Peyer's patch (tissue), 4 donors: ENCODE measurements around the gene NR2F2. TPM values are rescaled to one million over a fixed set of nuclear protein-coding genes. Genes with fewer than 3 reads are reported as not detected.
A peak's percentile ranks its signal among the peaks of the same experiment; 100 is the strongest.

Source experiments
- DNase-seq, 3 donors: peaks; one replicate each; pipeline ENCODE4 v3.0.0-alpha.2; 2017 to 2019
- H3K27ac ChIP-seq, 4 donors: fragments of 200-600 bp; sonication (generic); one replicate each; pipeline ENCODE4 v1.5.1; 2016 to 2019
- H3K27me3 ChIP-seq, 2 donors: fragments of 200-600 bp; sonication (generic); one replicate each; pipeline ENCODE4 v1.5.1; 2019
- H3K36me3 ChIP-seq, 3 donors: fragments of 200-600 bp; sonication (generic); one replicate each; pipeline ENCODE4 v1.5.1; 2016 to 2019
- H3K4me1 ChIP-seq, 4 donors: fragments of 200-600 bp; sonication (generic); one replicate each; pipeline ENCODE4 v1.5.1; 2016 to 2019
- H3K4me3 ChIP-seq, 4 donors: fragments of 200-600 bp; sonication (generic); 1 replicate in 3 of 4; 2 replicates in 1 of 4; pipeline ENCODE4 v1.5.1; 2016 to 2019; ENCODE audit warnings: mild to moderate bottlenecking in 1 of 4
- H3K9me3 ChIP-seq, 4 donors: fragments of 200-600 bp; sonication (generic); one replicate each; pipeline ENCODE4 v1.5.1; 2016 to 2019; ENCODE audit warnings: mild to moderate bottlenecking in 1 of 4
- POLR2A ChIP-seq, 2 donors: fragments of 450-650 bp; IDR thresholded peaks; one replicate each; pipeline ENCODE4 v1.5.1; 2017; ENCODE audit warnings: antibody characterized with exemption in 2 of 2, mild to moderate bottlenecking in 2 of 2, moderate library complexity in 2 of 2
- total RNA-seq, 4 donors: library from RNA; depleted of rRNA; stranded (reverse); fragments of >200 nt; gene quantifications; one replicate each; pipeline ENCODE4 v1.1.0, GENCODE V29; 2016
- TF ChIP-seq, protein P1 (sequence below), 6 experiments: fragments of 450-650 bp in 4 of 6; fragments of 200-600 bp in 2 of 6; sonication (generic) in 1 of 6; IDR thresholded peaks; one replicate each; pipeline ENCODE4 v1.5.1; 2017 to 2019; ENCODE audit warnings: antibody characterized with exemption in 6 of 6, mild to moderate bottlenecking in 3 of 6, moderate library complexity in 1 of 6

NR2F2 gene
- total RNA-seq, 4 donors from 2014 or later: 7.9 to 20.9 (median 15.3) TPM

DNA sequence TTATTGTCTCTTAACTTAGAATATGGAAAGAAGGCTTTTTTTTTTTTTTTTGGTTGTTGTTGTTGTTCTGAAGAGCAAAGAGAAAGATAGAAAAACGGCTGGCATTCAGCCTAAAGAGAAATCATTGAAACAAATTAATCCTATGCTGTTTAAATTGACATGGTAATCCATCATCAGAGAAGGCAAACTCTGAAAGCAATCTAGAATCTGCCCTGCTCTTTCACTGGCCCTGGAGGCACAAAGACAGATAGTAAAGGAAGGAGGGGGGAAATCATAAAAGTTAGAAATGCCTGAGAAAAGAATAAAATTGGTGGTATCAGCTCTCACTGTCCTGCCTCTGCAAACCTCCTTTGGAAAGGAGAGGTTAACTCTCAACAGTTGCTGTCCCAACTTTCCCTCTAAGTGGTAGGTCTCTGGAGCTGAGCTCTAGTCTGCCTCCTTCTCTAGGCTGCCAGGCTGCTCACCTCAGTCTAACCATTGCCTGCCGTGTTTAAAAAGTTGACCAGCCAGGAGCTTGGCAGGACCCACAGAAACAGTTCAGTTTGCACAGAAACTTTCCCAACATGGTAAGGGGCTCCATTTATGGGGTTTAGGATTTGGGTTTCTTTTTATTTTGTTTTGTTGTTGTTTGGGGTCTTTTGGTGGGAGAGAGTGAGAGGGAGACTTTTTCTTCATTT, 13.4 kb upstream of the NR2F2 start:
- H3K4me3 ChIP-seq: no peak overlapping the region
- no peaks in the 10 kb centered on the region for H3K36me3 ChIP-seq
- no peak for DNase-seq
- H3K9me3 ChIP-seq: peaks cover 0 to 7% (median 0%) of the 10 kb centered on the region in 4 donors
- H3K27me3 ChIP-seq: peaks cover 0 to 10% of the 10 kb centered on the region in 2 donors
- peaks cover 0 to 6% (median 0%) of the 10 kb centered on the region in 4 donors for H3K4me1 ChIP-seq
- TF ChIP-seq POLR2A (IDR thresholded peaks at IDR 0.05): no peak
- TF ChIP-seq, protein P1, sequence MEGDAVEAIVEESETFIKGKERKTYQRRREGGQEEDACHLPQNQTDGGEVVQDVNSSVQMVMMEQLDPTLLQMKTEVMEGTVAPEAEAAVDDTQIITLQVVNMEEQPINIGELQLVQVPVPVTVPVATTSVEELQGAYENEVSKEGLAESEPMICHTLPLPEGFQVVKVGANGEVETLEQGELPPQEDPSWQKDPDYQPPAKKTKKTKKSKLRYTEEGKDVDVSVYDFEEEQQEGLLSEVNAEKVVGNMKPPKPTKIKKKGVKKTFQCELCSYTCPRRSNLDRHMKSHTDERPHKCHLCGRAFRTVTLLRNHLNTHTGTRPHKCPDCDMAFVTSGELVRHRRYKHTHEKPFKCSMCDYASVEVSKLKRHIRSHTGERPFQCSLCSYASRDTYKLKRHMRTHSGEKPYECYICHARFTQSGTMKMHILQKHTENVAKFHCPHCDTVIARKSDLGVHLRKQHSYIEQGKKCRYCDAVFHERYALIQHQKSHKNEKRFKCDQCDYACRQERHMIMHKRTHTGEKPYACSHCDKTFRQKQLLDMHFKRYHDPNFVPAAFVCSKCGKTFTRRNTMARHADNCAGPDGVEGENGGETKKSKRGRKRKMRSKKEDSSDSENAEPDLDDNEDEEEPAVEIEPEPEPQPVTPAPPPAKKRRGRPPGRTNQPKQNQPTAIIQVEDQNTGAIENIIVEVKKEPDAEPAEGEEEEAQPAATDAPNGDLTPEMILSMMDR (IDR thresholded peaks at IDR 0.05): no peak
- H3K27ac ChIP-seq: peak overlapping the region in 1 of 4 donors; percentile 19

DNA sequence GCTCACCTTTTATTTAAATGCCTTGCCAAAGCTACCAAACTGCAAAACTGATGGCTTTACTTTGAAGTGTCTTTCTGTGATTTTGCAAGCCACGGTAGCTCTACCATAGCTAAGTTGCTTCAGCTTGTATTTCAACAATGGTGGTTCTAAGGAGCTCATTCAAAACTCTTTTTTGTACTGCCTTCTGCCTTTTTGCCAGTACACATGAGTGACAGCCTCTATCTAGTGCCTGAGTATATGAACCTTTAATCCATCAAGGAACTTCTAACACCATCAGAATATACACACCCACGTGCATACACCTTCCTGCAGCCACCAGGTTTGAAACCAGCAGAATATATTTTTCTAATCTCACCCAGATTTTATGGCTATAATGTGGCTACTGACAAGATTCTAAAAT, 10.4 kb upstream of the NR2F2 start:
- no peak overlapping the region for H3K4me3 ChIP-seq
- no peaks in the 10 kb centered on the region for H3K36me3 ChIP-seq
- H3K9me3 ChIP-seq: peaks cover 0 to 7% (median 0%) of the 10 kb centered on the region in 4 donors
- peaks cover 0 to 18% of the 10 kb centered on the region in 2 donors for H3K27me3 ChIP-seq
- no peak for DNase-seq
- H3K27ac ChIP-seq: no peak overlapping the region
- peaks cover 0 to 6% (median 0%) of the 10 kb centered on the region in 4 donors for H3K4me1 ChIP-seq
- no peak for TF ChIP-seq POLR2A (IDR thresholded peaks at IDR 0.05)
- TF ChIP-seq, protein P1 (IDR thresholded peaks at IDR 0.05): no peak

DNA sequence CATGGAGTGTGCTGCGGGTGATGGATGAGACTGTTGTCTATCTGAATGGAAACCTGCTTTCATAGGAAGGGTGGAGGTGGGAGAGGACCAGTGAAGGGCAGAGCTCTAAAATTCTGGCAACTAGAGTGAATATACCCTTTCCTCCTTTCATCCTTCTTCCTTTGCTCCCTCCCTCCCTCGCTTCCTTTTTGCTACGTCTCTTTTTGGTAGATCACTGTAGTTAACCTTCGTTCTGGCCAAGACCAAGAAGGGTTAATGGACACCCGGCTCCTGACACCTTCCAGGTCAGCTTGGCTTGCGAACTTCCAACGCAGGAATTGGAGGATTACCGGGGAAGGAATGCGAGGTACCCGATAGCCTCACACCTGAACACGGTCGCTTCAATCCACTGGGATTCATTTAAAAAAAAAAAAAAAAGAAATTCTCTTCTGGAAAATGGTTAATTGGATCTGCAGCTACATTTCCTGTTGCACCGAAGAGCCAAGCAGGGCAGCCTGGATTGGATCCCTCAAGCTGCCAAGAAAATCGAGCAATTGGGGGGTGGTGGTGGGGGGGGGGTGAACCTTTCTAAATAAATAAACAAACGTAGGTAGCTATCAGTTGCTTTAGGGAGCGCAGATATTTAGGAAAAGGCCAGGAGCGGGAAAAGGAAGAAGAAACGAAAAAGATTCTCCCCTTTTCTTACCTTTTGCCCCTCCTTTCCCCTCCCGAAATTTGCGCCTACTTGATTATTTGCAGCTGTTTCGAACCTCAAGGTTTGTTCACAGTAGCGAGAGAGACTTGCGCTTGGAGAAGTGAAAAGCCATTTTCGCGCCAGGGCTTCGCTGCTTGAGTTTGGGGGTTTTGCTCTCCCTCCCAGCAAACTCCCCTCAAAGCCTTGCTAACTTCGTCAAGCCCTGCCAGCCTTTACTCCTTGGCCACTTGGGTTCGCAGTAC, 9.5 kb upstream of the NR2F2 start:
- Histone ChIP-seq H3K27ac (peak overlapping the region; percentile 64 to 87 (median 80)), H3K27me3 (peaks cover 0 to 18% of the 10 kb centered on the region in 2 donors), H3K4me1 (peaks cover 0 to 6% (median 0%) of the 10 kb centered on the region in 4 donors), H3K9me3 (peaks cover 0 to 7% (median 0%) of the 10 kb centered on the region in 4 donors), H3K36me3 (no peaks in the 10 kb centered on the region), H3K4me3 (peak overlapping the region; percentile 24 to 51 (median 37))
- no peak for DNase-seq
- no peak for TF ChIP-seq POLR2A (IDR thresholded peaks at IDR 0.05)
- TF ChIP-seq, protein P1 (IDR thresholded peaks at IDR 0.05): no peak

DNA sequence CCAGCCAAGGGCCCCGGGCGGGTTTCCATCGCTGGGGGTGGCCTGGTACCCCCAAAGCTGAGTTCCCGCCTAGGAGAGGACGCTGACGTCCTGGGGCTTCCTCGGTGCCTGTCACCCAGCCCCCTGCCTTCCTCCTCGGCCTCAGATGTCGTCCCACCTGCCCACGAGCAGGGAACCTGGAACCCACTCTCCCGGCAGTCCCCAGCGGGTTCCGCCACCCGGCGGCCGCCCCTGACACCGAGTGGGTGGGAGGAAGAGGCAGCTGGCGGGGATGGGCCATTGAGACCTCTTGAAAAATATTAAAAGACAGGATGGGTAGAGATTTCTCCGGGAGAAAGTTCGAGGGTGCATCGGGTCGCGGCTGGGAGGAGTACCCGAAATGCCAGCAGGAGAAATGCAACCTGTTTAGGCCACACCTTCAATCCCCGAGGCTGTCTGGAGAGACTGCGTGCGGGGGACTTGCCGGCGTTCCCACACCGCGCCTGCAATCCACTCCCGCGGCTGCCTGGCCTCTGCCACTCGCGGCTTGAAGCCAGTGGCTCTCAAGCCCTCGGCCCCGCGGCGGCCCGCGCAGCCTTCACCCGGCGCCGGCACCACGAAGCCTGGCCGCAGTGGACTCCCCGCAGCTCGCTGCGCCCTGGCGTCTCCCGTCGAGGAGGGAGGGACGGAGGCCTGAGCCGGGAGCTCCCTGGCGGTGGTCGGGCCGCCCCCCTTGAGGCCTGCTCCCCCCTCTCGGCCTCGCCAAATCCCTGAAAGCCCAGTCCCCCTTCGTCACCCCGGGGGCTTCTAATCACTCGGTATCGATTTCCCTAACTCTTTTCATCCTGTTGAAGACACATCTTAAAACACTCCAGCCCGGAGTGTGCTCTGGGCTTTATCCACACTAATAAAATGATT, 8.6 kb upstream of the NR2F2 start:
- TF ChIP-seq, protein P1 (IDR thresholded peaks at IDR 0.05): no peak
- no peak for TF ChIP-seq POLR2A (IDR thresholded peaks at IDR 0.05)
- no peak for DNase-seq
- H3K4me1 ChIP-seq: peaks cover 0 to 6% (median 0%) of the 10 kb centered on the region in 4 donors
- H3K27ac ChIP-seq: peak overlapping the region; percentile 64 to 87 (median 80)
- H3K9me3 ChIP-seq: peaks cover 0 to 7% (median 0%) of the 10 kb centered on the region in 4 donors
- no peaks in the 10 kb centered on the region for H3K36me3 ChIP-seq
- H3K4me3 ChIP-seq: peak overlapping the region; percentile 24 to 51 (median 37)
- peaks cover 0 to 18% of the 10 kb centered on the region in 2 donors for H3K27me3 ChIP-seq
